ENCODE data around the gene KPNA6. TPM values are rescaled to one million over a fixed set of nuclear protein-coding genes. Genes with fewer than 3 reads are reported as not detected.

The KPNA6 gene
- polyA plus RNA-seq, 1 of the 3 experiments (the other 2 are of a cell fraction) = 13.1 TPM

- Histone ChIP-seq H3K27me3 (ENCODE audit: insufficient read depth) (no peaks in the 10 kb centered on the region), H3K79me2 (ENCODE audit: insufficient read depth) (peaks cover 25% of the 10 kb centered on the region), H3K27ac (ENCODE audit: low read depth in 2 of 2, low read length in 1 of 2) (no peak overlapping the region), H3K4me1 (ENCODE audit: control insufficient read depth in 1 of 2, insufficient read depth in 2 of 2, low read depth in 1 of 2, low read length in 1 of 2) (peaks cover 0 to 14% of the 10 kb centered on the region in 2 experiments; a peak in 3 of 4 replicates), H3F3A (replicated peaks; ENCODE audit: insufficient read depth) (peaks cover 29% of the 10 kb centered on the region), H3K4me2 (no peak overlapping the region), H4K20me1 (ENCODE audit: insufficient read depth) (peaks cover 16% of the 10 kb centered on the region), H3K36me3 (replicated peaks in 1 of 2; ENCODE audit: control insufficient read depth in 1 of 2, insufficient read depth in 2 of 2, low read length in 1 of 2) (peaks cover 0 to 3% of the 10 kb centered on the region in 2 experiments), H3K9me3 (no peaks in the 10 kb centered on the region), H3K4me3 (ENCODE audit: low read depth in 2 of 2, low read length in 1 of 2) (no peak overlapping the region), H3K9ac (no peak overlapping the region), H2AFZ (ENCODE audit: low read depth) (no peak overlapping the region), H3K9me2 (no peaks in the 10 kb centered on the region)
- no peak for DNase-seq
- WGBS (ENCODE audit: low lambda C conversion rate) = 95% methylated on average over 1 of the region's 1 CpG
- ChIA-PET POLR2A (no interaction called here), CTCF (no interaction called here)
- no peak for TF ChIP-seq MEF2A (IDR thresholded peaks at IDR 0.05; ENCODE audit: borderline replicate concordance, low read depth)
- no peak for TF ChIP-seq JUND (IDR thresholded peaks at IDR 0.05)
- TF ChIP-seq NFIC (IDR thresholded peaks at IDR 0.05; ENCODE audit: borderline replicate concordance) = no peak
- no peak for TF ChIP-seq GABPA (IDR thresholded peaks at IDR 0.05; ENCODE audit: low read depth)
- TF ChIP-seq NRF1 (IDR thresholded peaks at IDR 0.05; ENCODE audit: low read depth, low read length) = no peak
- TF ChIP-seq POLR2AphosphoS5 (IDR thresholded peaks at IDR 0.05; ENCODE audit: low read depth, low read length) = no peak
- no peak for TF ChIP-seq USF1 (IDR thresholded peaks at IDR 0.05; ENCODE audit: borderline replicate concordance, low read depth)
- TF ChIP-seq TAF1 (IDR thresholded peaks at IDR 0.05; ENCODE audit: borderline replicate concordance, low read depth, low read length) = no peak
- no peak for TF ChIP-seq FOSL2 (IDR thresholded peaks at IDR 0.05; ENCODE audit: borderline replicate concordance, low read depth)
- TF ChIP-seq FOXM1 (IDR thresholded peaks at IDR 0.05; ENCODE audit: low read depth) = no peak
- TF ChIP-seq RCOR1 (IDR thresholded peaks at IDR 0.05; ENCODE audit: low read length) = no peak
- no peak for TF ChIP-seq IRF3 (IDR thresholded peaks at IDR 0.05; ENCODE audit: low read depth, low read length)
- no peak for TF ChIP-seq MAX (IDR thresholded peaks at IDR 0.05; ENCODE audit: low read depth)
- TF ChIP-seq GATA2 (CRISPR knock-in tag; IDR thresholded peaks at IDR 0.05) = no peak
- no peak for TF ChIP-seq PBX3 (IDR thresholded peaks at IDR 0.05)
- TF ChIP-seq EZH2phosphoT487 (IDR thresholded peaks at IDR 0.05; ENCODE audit: borderline replicate concordance, low read depth) = no peak
Measured at GRCh38 chr1:32105338-32105737, 2.5 kb upstream of the KPNA6 start.
